IMR-90 (cell line): Measurements from ENCODE around the gene CLNK. TPM values are rescaled to one million over a fixed set of nuclear protein-coding genes. Genes with fewer than 3 reads are reported as not detected.

Experiments
- ATAC-seq: fragments of 200-7000 bp; cut with Tn5 transposase; 2 replicates; pipeline ENCODE4 v1.9.1; 2020; ENCODE audit warnings: low read depth, mild to moderate bottlenecking, moderate library complexity
- BruUV-seq: library from RNA; stranded (reverse); fragments of 400-500 nt; replicated peaks from 2 replicates; lab custom pipeline; 2021; lab: Mats Ljungman, UMichigan
- CTCF ChIA-PET: fragments of 300-600 bp; formaldehyde crosslinking; extraction: SDS; loops from one replicate; lab custom pipeline; 2021; ENCODE audit warnings: antibody characterized with exemption; lab: Yijun Ruan, JAX
- POLR2A ChIA-PET: fragments of 300-600 bp; sonication (Branson Sonifier 250); formaldehyde crosslinking; loops from one replicate; lab custom pipeline; 2022; ENCODE audit warnings: antibody characterized with exemption; ENCODE audit not compliant: unreplicated experiment; lab: Charles Lee
- DNase-seq: peaks from one replicate; pipeline ENCODE4 v3.0.0; 2013
- H2AFZ ChIP-seq: replicated peaks from 2 replicates; pipeline ENCODE3; 2013; ENCODE audit warnings: low read length, mild to moderate bottlenecking; ENCODE audit not compliant: poor library complexity
- H2AK5ac ChIP-seq: 2 replicates; pipeline ENCODE4 v1.6.1; 2013; ENCODE audit warnings: low read depth, low read length, inconsistent platforms
- H2AK9ac ChIP-seq: replicated peaks from 2 replicates; pipeline ENCODE3; 2013; ENCODE audit warnings: mild to moderate bottlenecking, low read depth, low read length, moderate library complexity; ENCODE audit not compliant: poor library complexity
- H2BK120ac ChIP-seq: 2 replicates; pipeline ENCODE4 v1.6.1; 2013; ENCODE audit warnings: low read depth, low read length, inconsistent platforms
- H2BK15ac ChIP-seq: 3 replicates; pipeline ENCODE4 v1.6.1; 2013; ENCODE audit warnings: low read depth, low read length, inconsistent platforms
- H2BK20ac ChIP-seq: 2 replicates; pipeline ENCODE4 v1.6.1; 2013; ENCODE audit warnings: low read depth, mild to moderate bottlenecking, inconsistent platforms, low read length, moderate library complexity
- H2BK5ac ChIP-seq: 2 replicates; pipeline ENCODE4 v1.6.1; 2013; ENCODE audit warnings: mild to moderate bottlenecking, low read depth, low read length, inconsistent platforms; ENCODE audit not compliant: poor library complexity, severe bottlenecking
- H3K14ac ChIP-seq: replicated peaks from 2 replicates; pipeline ENCODE4 v1.6.1; 2013; ENCODE audit warnings: low read depth, low read length, inconsistent platforms
- H3K18ac ChIP-seq: 2 replicates; pipeline ENCODE4 v1.6.1; 2013; ENCODE audit warnings: low read depth, low read length, control low read depth
- H3K23ac ChIP-seq: 2 replicates; pipeline ENCODE4 v1.6.1; 2013; ENCODE audit warnings: low read depth, low read length, inconsistent platforms
- H3K27ac ChIP-seq: 2 replicates; pipeline ENCODE4 v1.5.1; 2013; ENCODE audit warnings: mild to moderate bottlenecking, control low read depth, low read length; ENCODE audit not compliant: insufficient read depth
- H3K27me3 ChIP-seq: 2 replicates; pipeline ENCODE4 v1.6.1; 2013; ENCODE audit warnings: low read length; ENCODE audit not compliant: control insufficient read depth, insufficient read depth
- H3K36me3 ChIP-seq: 2 replicates; pipeline ENCODE4 v1.6.1; 2013; ENCODE audit warnings: low read length, mixed read lengths; ENCODE audit not compliant: control insufficient read depth, insufficient read depth
- H3K4ac ChIP-seq: 2 replicates; pipeline ENCODE4 v1.6.1; 2013; ENCODE audit warnings: low read depth, low read length, inconsistent platforms
- H3K4me1 ChIP-seq: 2 replicates; pipeline ENCODE4 v1.6.1; 2013; ENCODE audit warnings: low read length, mixed read lengths; ENCODE audit not compliant: control insufficient read depth, insufficient read depth
- H3K4me2 ChIP-seq: 2 replicates; pipeline ENCODE4 v1.6.1; 2013; ENCODE audit warnings: low read depth, mild to moderate bottlenecking, control low read depth, low read length, moderate library complexity
- H3K4me3 ChIP-seq: 2 replicates; pipeline ENCODE4 v1.5.1; 2013; ENCODE audit warnings: low read depth, mild to moderate bottlenecking, control low read depth, low read length, moderate library complexity; ENCODE audit not compliant: insufficient read depth
- H3K56ac ChIP-seq: 2 replicates; pipeline ENCODE4 v1.6.1; 2013; ENCODE audit warnings: low read length, inconsistent platforms; ENCODE audit not compliant: insufficient read depth; ENCODE audit errors: extremely low read depth
- H3K79me1 ChIP-seq, 2 experiments: 2 replicates each; pipeline ENCODE4 v1.6.1; 2013; ENCODE audit warnings: low read length in 2 of 2, inconsistent platforms in 1 of 2, low read depth in 1 of 2
- H3K9ac ChIP-seq: 2 replicates; pipeline ENCODE4 v1.6.1; 2013; ENCODE audit warnings: low read depth, low read length, control low read depth
- H3K9me1 ChIP-seq: 2 replicates; pipeline ENCODE4 v1.6.1; 2013; ENCODE audit warnings: low read length, inconsistent platforms; ENCODE audit not compliant: insufficient read depth
- H3K9me3 ChIP-seq: 2 replicates; pipeline ENCODE4 v1.6.1; 2013; ENCODE audit warnings: low read length; ENCODE audit not compliant: control insufficient read depth, insufficient read depth
- H4K20me1 ChIP-seq: 2 replicates; pipeline ENCODE4 v1.6.1; 2013; ENCODE audit warnings: low read length, inconsistent platforms; ENCODE audit not compliant: insufficient read depth
- H4K5ac ChIP-seq: 2 replicates; pipeline ENCODE4 v1.6.1; 2013; ENCODE audit warnings: mild to moderate bottlenecking, low read depth, low read length, control low read depth
- H4K8ac ChIP-seq, 2 experiments: 2 replicates each; pipeline ENCODE4 v1.6.1; 2013; ENCODE audit warnings: low read depth in 2 of 2, low read length in 2 of 2, control low read depth in 1 of 2, inconsistent platforms in 1 of 2
- H4K91ac ChIP-seq: 2 replicates; pipeline ENCODE4 v1.6.1; 2013; ENCODE audit warnings: low read depth, low read length, inconsistent platforms; ENCODE audit not compliant: insufficient read depth
- CTCF ChIP-seq: conservative IDR thresholded peaks from 2 replicates; pipeline ENCODE4 v1.5.1; 2012; ENCODE audit warnings: mild to moderate bottlenecking, low read depth, low read length, improper control_type of control experiment
- ELK1 ChIP-seq: fragments of 150-350 bp; IDR thresholded peaks from 2 replicates; pipeline ENCODE4 v1.6.1; 2016; ENCODE audit warnings: low read depth, mild to moderate bottlenecking, low read length, moderate library complexity, borderline replicate concordance
- NFE2L2 ChIP-seq: fragments of 150-350 bp; IDR thresholded peaks from 2 replicates; pipeline ENCODE4 v1.6.1; 2016; ENCODE audit warnings: low read depth, mild to moderate bottlenecking, low read length
- RCOR1 ChIP-seq: IDR thresholded peaks from 2 replicates; pipeline ENCODE4 v1.6.1; 2012; ENCODE audit warnings: mild to moderate bottlenecking, low read length, improper control_type of control experiment; ENCODE audit not compliant: insufficient replicate concordance
- SMC3 ChIP-seq: fragments of 150-350 bp; IDR thresholded peaks from 2 replicates; pipeline ENCODE4 v1.6.1; 2016; ENCODE audit warnings: low read depth, mild to moderate bottlenecking, antibody characterized with exemption, low read length, moderate library complexity
- WGBS, 2 experiments: methylation state at CpG; one replicate each; pipeline versions ENCODE4 v1.1.5 to v1.1.7; 2013; ENCODE audit warnings: missing lambda C conversion rate in 2 of 2; ENCODE audit not compliant: insufficient read length in 1 of 2; ENCODE audit errors: extremely low coverage in 2 of 2; 5-methylcytosine and 5-hydroxymethylcytosine counted together
- dilution Hi-C: fragments of 300-500 bp; cut with HindIII; formaldehyde crosslinking; loops from one replicate; pipeline ENCODE4 v1.14.3; 2018; ENCODE audit warnings: low sequenced_read_pairs; ENCODE audit not compliant: unreplicated experiment
- in situ Hi-C: fragments of 300-500 bp; cut with MboI; formaldehyde crosslinking; loops from 3 replicates; pipeline ENCODE4 v1.14.3; 2019; ENCODE audit warnings: low sequenced_read_pairs, inconsistent platforms, mixed read lengths
- intact Hi-C: fragments of 100-400 bp; cut with micrococcal nuclease; formaldehyde crosslinking; loops from 2 replicates; pipeline ENCODE4 v1.10.0; 2022
- polyA plus RNA-seq, 3 experiments: library from polyadenylated mRNA; depleted of rRNA; stranded (reverse); fragments of >200 nt; gene quantifications; 2 replicates each; pipeline ENCODE4 v1.2.3, GENCODE V29; 2012; ENCODE audit warnings: low replicate concordance in 1 of 3
- total RNA-seq: library from RNA; depleted of rRNA; stranded (reverse); fragments of >200 nt; gene quantifications from 2 replicates; pipeline ENCODE4 v1.2.3, GENCODE V29; 2012

CLNK gene
- total and polyA plus RNA-seq, 2 of the 4 experiments (the other 2 are of a cell fraction): not detected

GRCh38 chr4:10565166-10565780 is 119.3 kb downstream of the CLNK start:
- Histone ChIP-seq H3K4ac (no peak overlapping the region), H3K23ac (no peak overlapping the region), H2BK5ac (no peak overlapping the region), H3K18ac (no peak overlapping the region), H3K4me3 (no peak overlapping the region), H3K9me1 (no peaks in the 10 kb centered on the region), H3K4me2 (no peak overlapping the region), H3K27ac (no peak overlapping the region), H2AK5ac (no peak overlapping the region), H4K8ac (no peak overlapping the region), H2BK120ac (no peak overlapping the region), H2AK9ac (no peak overlapping the region), H3K56ac (no peak overlapping the region), H2AFZ (no peak overlapping the region), H3K14ac (no peak overlapping the region), H3K36me3 (no peaks in the 10 kb centered on the region), H3K9me3 (no peaks in the 10 kb centered on the region), H3K4me1 (no peaks in the 10 kb centered on the region), H3K27me3 (no peaks in the 10 kb centered on the region; the same call in 1 of the 2 replicates), H2BK20ac (no peak overlapping the region), H3K9ac (no peak overlapping the region), H2BK15ac (no peak overlapping the region), H4K20me1 (no peaks in the 10 kb centered on the region), H3K79me1 (no peaks in the 10 kb centered on the region), H4K5ac (no peak overlapping the region), H4K91ac (no peak overlapping the region)
- in situ Hi-C loops (no loop called here), dilution Hi-C loops (no loop called here), intact Hi-C loops (no loop called here)
- no TSS peak for BruUV-seq
- DNase-seq: no peak
- POLR2A ChIA-PET: no interaction called here
- no peak for ATAC-seq
- 54% methylated on average over 3 of the region's 5 CpGs; no CpG with 5 or more reads in 1 of the 2 experiments for WGBS, 2 experiments
- TF ChIP-seq RCOR1 (no peak), CTCF (no peak), SMC3 (no peak), ELK1 (no peak), NFE2L2 (no peak)
- CTCF ChIA-PET: interaction anchor here (0.7 kb wide), 1 partner anchor 149 kb away, joined by 3 read pairs; no protein-coding TSS in a partner anchor
